ENCODE results near the gene NDUFB4. TPM values are rescaled to one million over a fixed set of nuclear protein-coding genes. Genes with fewer than 3 reads are reported as not detected.

The NDUFB4 gene
- total and polyA plus RNA-seq, 2 donors (not counting 1 experiment from before 2014, with no cell fraction given): 26.9 to 178 TPM

DNA sequence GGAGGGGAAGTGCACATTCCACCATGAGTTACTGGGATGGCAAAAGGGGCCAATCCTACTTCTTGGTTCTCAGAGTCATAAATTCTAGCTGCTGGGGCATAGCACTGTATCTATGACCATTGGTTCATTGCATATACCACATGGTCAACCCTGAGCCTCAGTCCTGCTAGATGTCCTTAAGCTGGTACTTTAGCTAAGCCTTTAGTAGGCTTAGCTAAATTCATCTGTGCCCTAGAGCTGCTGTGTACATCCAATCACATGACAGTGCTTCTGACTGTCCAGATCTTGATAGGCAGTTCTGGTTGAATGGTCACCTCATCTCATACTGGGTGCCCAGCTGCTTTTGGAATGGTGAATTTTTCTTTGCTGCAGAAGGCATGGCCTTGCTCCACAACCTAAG is 8.2 kb downstream of the NDUFB4 start:
- Histone ChIP-seq H3K36me3 (ENCODE audit: control insufficient read depth, insufficient read depth, low read length) (peaks cover 2% of the 10 kb centered on the region), H3K4me3 (replicated peaks in 1 of 4; ENCODE audit: control extremely low read depth in 1 of 4, insufficient read depth in 1 of 4, low read depth in 3 of 4, low read length in 4 of 4) (no peak overlapping the region), H3K4me2 (ENCODE audit: extremely low read depth, insufficient read depth, low read length) (no peak overlapping the region), H3K27ac (ENCODE audit: insufficient read depth, low read length) (no peak overlapping the region), H3K4me1 (ENCODE audit: control insufficient read depth, extremely low read depth, insufficient read depth, low read length) (no peaks in the 10 kb centered on the region), H3K79me2 (ENCODE audit: control insufficient read depth, insufficient read depth, low read length) (no peaks in the 10 kb centered on the region), H3K9ac (ENCODE audit: insufficient read depth, low read length) (no peak overlapping the region), H3K27me3 (ENCODE audit: control insufficient read depth, insufficient read depth, low read length) (no peaks in the 10 kb centered on the region), H3K9me3 (ENCODE audit: control insufficient read depth, insufficient read depth, low read depth, low read length) (no peaks in the 10 kb centered on the region), H2AFZ (ENCODE audit: low read length) (no peak overlapping the region), H4K20me1 (ENCODE audit: control insufficient read depth, extremely low read depth, insufficient read depth, low read length) (no peaks in the 10 kb centered on the region)
- DNase-seq (ENCODE audit: low read depth in 2 of 2): no peak
- no peak for TF ChIP-seq EZH2 (IDR thresholded peaks at IDR 0.05; ENCODE audit: low read length, missing control alignments)
- TF ChIP-seq, protein P1, sequence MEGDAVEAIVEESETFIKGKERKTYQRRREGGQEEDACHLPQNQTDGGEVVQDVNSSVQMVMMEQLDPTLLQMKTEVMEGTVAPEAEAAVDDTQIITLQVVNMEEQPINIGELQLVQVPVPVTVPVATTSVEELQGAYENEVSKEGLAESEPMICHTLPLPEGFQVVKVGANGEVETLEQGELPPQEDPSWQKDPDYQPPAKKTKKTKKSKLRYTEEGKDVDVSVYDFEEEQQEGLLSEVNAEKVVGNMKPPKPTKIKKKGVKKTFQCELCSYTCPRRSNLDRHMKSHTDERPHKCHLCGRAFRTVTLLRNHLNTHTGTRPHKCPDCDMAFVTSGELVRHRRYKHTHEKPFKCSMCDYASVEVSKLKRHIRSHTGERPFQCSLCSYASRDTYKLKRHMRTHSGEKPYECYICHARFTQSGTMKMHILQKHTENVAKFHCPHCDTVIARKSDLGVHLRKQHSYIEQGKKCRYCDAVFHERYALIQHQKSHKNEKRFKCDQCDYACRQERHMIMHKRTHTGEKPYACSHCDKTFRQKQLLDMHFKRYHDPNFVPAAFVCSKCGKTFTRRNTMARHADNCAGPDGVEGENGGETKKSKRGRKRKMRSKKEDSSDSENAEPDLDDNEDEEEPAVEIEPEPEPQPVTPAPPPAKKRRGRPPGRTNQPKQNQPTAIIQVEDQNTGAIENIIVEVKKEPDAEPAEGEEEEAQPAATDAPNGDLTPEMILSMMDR (conservative IDR thresholded peaks at IDR 0.05 in 1 of 2, IDR thresholded peaks at IDR 0.05 in 1 of 2; ENCODE audit: low read depth in 1 of 2, low read length in 2 of 2): no peak

DNA sequence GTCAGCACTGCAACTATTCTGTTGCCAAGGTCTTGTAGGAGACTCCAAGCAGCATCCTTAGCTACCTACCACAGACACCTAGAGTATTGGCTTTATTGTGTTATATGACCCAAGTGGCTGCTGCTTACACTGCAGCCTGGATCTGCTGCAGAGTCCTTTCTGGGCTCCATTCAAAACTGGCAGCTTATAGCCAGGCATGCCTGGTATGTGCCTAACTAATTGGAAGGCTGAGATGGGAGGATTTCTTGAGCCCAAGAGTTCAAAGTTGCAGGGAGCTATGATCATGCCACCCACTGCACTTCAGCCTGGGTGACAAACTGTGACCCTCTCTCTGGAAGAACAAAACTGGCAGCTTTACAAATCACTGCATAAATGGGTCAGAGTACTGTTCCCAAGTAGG is 8.6 kb downstream of the NDUFB4 start:
- Histone ChIP-seq H2AFZ (ENCODE audit: low read length) (no peak overlapping the region), H3K27ac (ENCODE audit: insufficient read depth, low read length) (no peak overlapping the region), H3K27me3 (ENCODE audit: control insufficient read depth, insufficient read depth, low read length) (no peaks in the 10 kb centered on the region), H3K4me1 (ENCODE audit: control insufficient read depth, extremely low read depth, insufficient read depth, low read length) (no peaks in the 10 kb centered on the region), H4K20me1 (ENCODE audit: control insufficient read depth, extremely low read depth, insufficient read depth, low read length) (no peaks in the 10 kb centered on the region), H3K79me2 (ENCODE audit: control insufficient read depth, insufficient read depth, low read length) (no peaks in the 10 kb centered on the region), H3K9ac (ENCODE audit: insufficient read depth, low read length) (no peak overlapping the region), H3K9me3 (ENCODE audit: control insufficient read depth, insufficient read depth, low read depth, low read length) (no peaks in the 10 kb centered on the region), H3K4me3 (replicated peaks in 1 of 4; ENCODE audit: control extremely low read depth in 1 of 4, insufficient read depth in 1 of 4, low read depth in 3 of 4, low read length in 4 of 4) (no peak overlapping the region), H3K36me3 (ENCODE audit: control insufficient read depth, insufficient read depth, low read length) (peaks cover 2% of the 10 kb centered on the region), H3K4me2 (ENCODE audit: extremely low read depth, insufficient read depth, low read length) (no peak overlapping the region)
- no peak for DNase-seq (ENCODE audit: low read depth in 2 of 2)
- TF ChIP-seq, protein P1 (conservative IDR thresholded peaks at IDR 0.05 in 1 of 2, IDR thresholded peaks at IDR 0.05 in 1 of 2; ENCODE audit: low read depth in 1 of 2, low read length in 2 of 2): no peak
- no peak for TF ChIP-seq EZH2 (IDR thresholded peaks at IDR 0.05; ENCODE audit: low read length, missing control alignments)

DNA sequence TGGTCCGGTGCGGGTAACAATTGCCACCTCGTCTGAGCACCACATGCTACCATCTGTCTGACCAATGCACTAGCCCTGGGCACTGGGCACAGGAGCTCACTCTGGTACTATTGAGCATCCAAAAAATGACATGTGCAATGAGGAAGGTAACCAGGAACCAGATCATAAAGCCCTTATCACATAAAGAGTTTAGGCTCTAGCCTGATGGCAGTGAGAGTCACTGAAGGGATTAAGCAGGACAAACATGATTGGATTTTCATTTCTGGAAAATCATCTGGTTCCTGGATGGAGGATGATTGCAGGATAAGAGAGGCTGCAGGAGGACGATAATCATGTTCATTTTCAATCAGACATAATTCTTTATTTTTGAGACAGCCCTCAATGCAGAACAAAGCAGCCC is 12.4 kb downstream of the NDUFB4 start:
- Histone ChIP-seq H3K27ac (ENCODE audit: insufficient read depth, low read length) (no peak overlapping the region), H4K20me1 (ENCODE audit: control insufficient read depth, extremely low read depth, insufficient read depth, low read length) (no peaks in the 10 kb centered on the region), H3K36me3 (ENCODE audit: control insufficient read depth, insufficient read depth, low read length) (no peaks in the 10 kb centered on the region), H3K4me2 (ENCODE audit: extremely low read depth, insufficient read depth, low read length) (no peak overlapping the region), H3K4me3 (replicated peaks in 1 of 4; ENCODE audit: control extremely low read depth in 1 of 4, insufficient read depth in 1 of 4, low read depth in 3 of 4, low read length in 4 of 4) (no peak overlapping the region), H2AFZ (ENCODE audit: low read length) (no peak overlapping the region), H3K9me3 (ENCODE audit: control insufficient read depth, insufficient read depth, low read depth, low read length) (no peaks in the 10 kb centered on the region), H3K27me3 (ENCODE audit: control insufficient read depth, insufficient read depth, low read length) (no peaks in the 10 kb centered on the region), H3K9ac (ENCODE audit: insufficient read depth, low read length) (no peak overlapping the region), H3K4me1 (ENCODE audit: control insufficient read depth, extremely low read depth, insufficient read depth, low read length) (no peaks in the 10 kb centered on the region), H3K79me2 (ENCODE audit: control insufficient read depth, insufficient read depth, low read length) (no peaks in the 10 kb centered on the region)
- TF ChIP-seq EZH2 (IDR thresholded peaks at IDR 0.05; ENCODE audit: low read length, missing control alignments): no peak
- TF ChIP-seq, protein P1 (conservative IDR thresholded peaks at IDR 0.05 in 1 of 2, IDR thresholded peaks at IDR 0.05 in 1 of 2; ENCODE audit: low read depth in 1 of 2, low read length in 2 of 2): no peak
- DNase-seq (ENCODE audit: low read depth in 2 of 2): no peak
